ENCODE measurements around the gene TSSC4. TPM values are rescaled to one million over a fixed set of nuclear protein-coding genes. Genes with fewer than 3 reads are reported as not detected.

The TSSC4 gene
- total RNA-seq, 1 experiment from 2014 or later: 35.6 TPM

DNA sequence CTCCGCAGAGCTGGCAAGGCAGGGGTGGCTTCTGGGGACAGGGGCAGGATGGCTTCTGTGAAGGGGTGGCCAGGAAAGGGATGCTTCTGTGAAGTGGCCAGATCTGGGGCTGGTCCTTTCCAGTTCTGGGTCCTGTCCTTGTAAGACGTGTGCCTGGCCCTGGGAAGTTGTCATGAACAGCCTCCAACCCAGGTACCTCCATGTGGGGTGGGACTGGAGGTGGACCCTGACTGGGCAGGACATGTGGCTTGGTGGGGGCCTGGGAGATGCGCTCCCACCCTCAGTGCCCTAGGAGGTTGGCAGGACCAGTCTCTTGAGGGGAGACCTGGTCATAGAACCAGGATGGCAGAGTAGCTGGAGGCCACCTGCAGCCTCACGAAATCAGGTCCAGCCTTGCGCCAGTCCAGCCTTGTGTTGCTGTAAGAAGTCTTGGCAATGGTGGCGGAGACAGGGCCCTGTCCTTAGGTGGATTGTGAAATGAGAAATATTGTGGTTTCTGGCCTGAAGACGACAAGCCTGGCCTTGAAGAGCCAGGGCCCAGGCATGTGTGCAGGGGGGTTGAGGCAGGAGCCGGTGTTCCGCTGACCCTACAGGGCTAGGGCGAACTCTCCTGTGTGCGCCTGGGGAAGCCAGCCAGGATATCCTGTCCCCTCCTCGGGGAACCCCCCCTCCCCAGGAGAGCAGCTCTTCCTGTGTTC lies 46.9 kb downstream of the TSSC4 start:
- BruUV-seq (replicated peaks): no TSS peak

DNA sequence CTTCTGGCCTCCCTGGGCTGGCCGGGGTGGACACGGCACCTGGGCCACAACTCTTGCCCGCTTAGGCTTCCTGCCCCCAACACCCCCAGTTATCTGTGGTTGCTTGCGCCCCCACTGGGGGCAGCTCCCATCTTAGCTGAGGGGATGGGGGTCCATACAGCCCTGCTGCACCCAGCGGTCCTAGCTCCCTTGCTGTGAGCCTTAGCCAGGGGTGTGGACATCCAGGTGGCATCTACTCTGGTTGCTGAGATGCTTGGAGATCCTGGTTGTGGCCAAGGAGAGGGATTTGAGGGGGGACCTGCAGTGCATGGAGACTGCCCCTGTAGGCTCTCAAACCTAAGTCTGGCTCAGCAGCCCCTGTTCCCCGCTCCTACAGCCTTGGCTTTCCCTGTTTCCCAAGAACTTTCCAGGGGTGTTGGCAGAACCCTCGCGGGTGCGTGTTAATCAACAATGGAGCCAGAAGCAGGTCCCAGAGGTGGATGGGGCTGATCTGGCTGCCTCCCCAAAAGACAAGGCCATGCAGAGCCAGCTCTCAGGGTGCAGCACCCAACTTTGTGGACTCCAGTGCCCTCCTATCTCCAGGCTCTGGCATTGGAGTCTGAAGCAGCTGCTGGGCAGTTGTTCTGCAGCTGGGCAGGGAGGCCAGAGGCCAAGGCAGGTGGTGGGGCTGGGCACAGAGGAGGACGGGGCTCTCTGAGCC lies 47.6 kb downstream of the TSSC4 start:
- intact Hi-C loops (cut with micrococcal nuclease; ENCODE audit: unreplicated experiment): no loop called here
- no peaks in the 10 kb centered on the region for H3K9me2 ChIP-seq (ENCODE audit: insufficient read depth)
- TF ChIP-seq, protein P1, sequence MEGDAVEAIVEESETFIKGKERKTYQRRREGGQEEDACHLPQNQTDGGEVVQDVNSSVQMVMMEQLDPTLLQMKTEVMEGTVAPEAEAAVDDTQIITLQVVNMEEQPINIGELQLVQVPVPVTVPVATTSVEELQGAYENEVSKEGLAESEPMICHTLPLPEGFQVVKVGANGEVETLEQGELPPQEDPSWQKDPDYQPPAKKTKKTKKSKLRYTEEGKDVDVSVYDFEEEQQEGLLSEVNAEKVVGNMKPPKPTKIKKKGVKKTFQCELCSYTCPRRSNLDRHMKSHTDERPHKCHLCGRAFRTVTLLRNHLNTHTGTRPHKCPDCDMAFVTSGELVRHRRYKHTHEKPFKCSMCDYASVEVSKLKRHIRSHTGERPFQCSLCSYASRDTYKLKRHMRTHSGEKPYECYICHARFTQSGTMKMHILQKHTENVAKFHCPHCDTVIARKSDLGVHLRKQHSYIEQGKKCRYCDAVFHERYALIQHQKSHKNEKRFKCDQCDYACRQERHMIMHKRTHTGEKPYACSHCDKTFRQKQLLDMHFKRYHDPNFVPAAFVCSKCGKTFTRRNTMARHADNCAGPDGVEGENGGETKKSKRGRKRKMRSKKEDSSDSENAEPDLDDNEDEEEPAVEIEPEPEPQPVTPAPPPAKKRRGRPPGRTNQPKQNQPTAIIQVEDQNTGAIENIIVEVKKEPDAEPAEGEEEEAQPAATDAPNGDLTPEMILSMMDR (conservative IDR thresholded peaks at IDR 0.05): no peak
- TF ChIP-seq EZH2 (IDR thresholded peaks at IDR 0.05; ENCODE audit: low read depth): no peak
- H2AFZ ChIP-seq: no peak overlapping the region
- H3K4me2 ChIP-seq: no peak overlapping the region
- H3K79me2 ChIP-seq (ENCODE audit: low read depth): no peaks in the 10 kb centered on the region
- POLR2A ChIA-PET (ENCODE audit: unreplicated experiment): no interaction called here
- H3F3A ChIP-seq (ENCODE audit: insufficient read depth, low read depth): no peaks in the 10 kb centered on the region
- CTCF ChIA-PET: no interaction called here
- no TSS peak for BruUV-seq (replicated peaks)
- H3K4me3 ChIP-seq: no peak overlapping the region
- no peak for DNase-seq
- H3K27ac ChIP-seq: no peak overlapping the region
- H3K4me1 ChIP-seq (replicated peaks; ENCODE audit: insufficient read depth): no peaks in the 10 kb centered on the region
- H3K27me3 ChIP-seq (ENCODE audit: insufficient read depth, low read depth): peaks cover 47% of the 10 kb centered on the region
- no peaks in the 10 kb centered on the region for H3K36me3 ChIP-seq (ENCODE audit: low read depth)
- no peaks in the 10 kb centered on the region for H4K20me1 ChIP-seq (ENCODE audit: insufficient read depth)
- H3K9me3 ChIP-seq (ENCODE audit: insufficient read depth, low read depth): no peaks in the 10 kb centered on the region

More for the DNA sequence above, 46.9 kb downstream of the TSSC4 start:
- H3K4me2 ChIP-seq: no peak overlapping the region
- POLR2A ChIA-PET (ENCODE audit: unreplicated experiment): no interaction called here
- no peak overlapping the region for H3K27ac ChIP-seq
- no peaks in the 10 kb centered on the region for H3F3A ChIP-seq (ENCODE audit: insufficient read depth, low read depth)
- no peaks in the 10 kb centered on the region for H3K9me2 ChIP-seq (ENCODE audit: insufficient read depth)
- H3K27me3 ChIP-seq (ENCODE audit: insufficient read depth, low read depth): peaks cover 49% of the 10 kb centered on the region
- intact Hi-C loops (cut with micrococcal nuclease; ENCODE audit: unreplicated experiment): no loop called here
- H3K36me3 ChIP-seq (ENCODE audit: low read depth): no peaks in the 10 kb centered on the region
- H4K20me1 ChIP-seq (ENCODE audit: insufficient read depth): no peaks in the 10 kb centered on the region
- no peaks in the 10 kb centered on the region for H3K4me1 ChIP-seq (replicated peaks; ENCODE audit: insufficient read depth)
- DNase-seq: no peak
- TF ChIP-seq EZH2 (IDR thresholded peaks at IDR 0.05; ENCODE audit: low read depth): no peak
- TF ChIP-seq, protein P1 (conservative IDR thresholded peaks at IDR 0.05): no peak
- H3K9me3 ChIP-seq (ENCODE audit: insufficient read depth, low read depth): no peaks in the 10 kb centered on the region
- CTCF ChIA-PET: no interaction called here
- H2AFZ ChIP-seq: no peak overlapping the region
- H3K4me3 ChIP-seq: no peak overlapping the region
- H3K79me2 ChIP-seq (ENCODE audit: low read depth): no peaks in the 10 kb centered on the region

DNA sequence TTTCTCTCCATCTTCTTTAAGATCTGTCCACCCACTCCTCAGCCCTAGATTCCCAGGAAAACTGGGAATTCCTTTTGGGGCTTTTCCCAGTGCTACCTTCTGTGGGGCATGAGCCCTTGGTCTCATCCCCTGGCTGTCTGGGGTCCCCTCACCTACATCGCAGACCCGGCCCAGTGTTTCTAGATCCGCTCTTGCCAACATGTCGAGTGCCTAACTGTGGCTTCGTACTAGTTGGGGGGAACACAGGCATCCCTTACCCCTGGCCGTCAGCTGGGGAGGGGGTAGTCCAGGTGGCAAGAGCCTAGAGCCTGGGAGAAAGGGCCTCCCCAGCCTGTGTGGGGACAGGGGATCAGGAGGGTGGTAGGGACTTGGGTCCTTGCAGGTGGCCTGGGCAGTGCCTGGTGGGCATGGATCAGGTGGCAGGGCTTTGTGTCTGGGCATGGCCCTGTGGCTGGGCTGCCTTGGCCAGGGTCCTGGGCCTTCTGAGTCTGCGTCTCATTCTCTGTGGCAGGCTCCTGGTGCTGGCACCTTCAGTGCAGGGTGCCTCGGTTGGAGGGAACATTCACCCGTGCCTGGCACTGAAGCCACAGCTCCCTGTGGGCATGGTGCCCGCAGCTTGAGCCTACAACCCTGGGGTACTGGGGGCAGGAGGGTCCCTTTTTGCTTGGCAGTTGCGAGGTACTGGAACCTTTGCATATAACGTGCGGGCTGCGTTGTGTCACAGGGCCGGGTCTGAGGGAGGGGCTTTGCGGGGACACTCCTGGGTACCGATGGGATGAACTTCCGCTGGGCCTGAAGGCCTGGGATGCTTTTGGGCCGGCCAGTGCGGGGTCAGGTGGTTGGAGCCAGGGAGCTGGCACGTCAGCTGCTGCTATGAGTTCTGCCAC lies 48.4 kb downstream of the TSSC4 start:
- Histone ChIP-seq H4K20me1 (ENCODE audit: insufficient read depth) (no peaks in the 10 kb centered on the region), H3K9me2 (ENCODE audit: insufficient read depth) (no peaks in the 10 kb centered on the region), H2AFZ (no peak overlapping the region), H3K9me3 (ENCODE audit: insufficient read depth, low read depth) (no peaks in the 10 kb centered on the region), H3F3A (ENCODE audit: insufficient read depth, low read depth) (no peaks in the 10 kb centered on the region), H3K79me2 (ENCODE audit: low read depth) (no peaks in the 10 kb centered on the region), H3K4me3 (no peak overlapping the region), H3K4me2 (no peak overlapping the region), H3K27ac (no peak overlapping the region), H3K27me3 (ENCODE audit: insufficient read depth, low read depth) (peaks cover 53% of the 10 kb centered on the region), H3K36me3 (ENCODE audit: low read depth) (no peaks in the 10 kb centered on the region), H3K4me1 (replicated peaks; ENCODE audit: insufficient read depth) (no peaks in the 10 kb centered on the region)
- no TSS peak for BruUV-seq (replicated peaks)
- TF ChIP-seq, protein P1 (conservative IDR thresholded peaks at IDR 0.05): no peak
- no peak for TF ChIP-seq EZH2 (IDR thresholded peaks at IDR 0.05; ENCODE audit: low read depth)
- CTCF ChIA-PET: no interaction called here
- POLR2A ChIA-PET (ENCODE audit: unreplicated experiment): no interaction called here
- DNase-seq: no peak
- intact Hi-C loops (cut with micrococcal nuclease; ENCODE audit: unreplicated experiment): no loop called here

All from PC-9 (cell line).